Measurements from ENCODE around the gene CACNA2D4.

- TF ChIP-seq CTCF (IDR thresholded peaks at IDR 0.05) = no peak
- TF ChIP-seq POLR2AphosphoS5 (IDR thresholded peaks at IDR 0.05) = no peak
Observed at GRCh38 chr12:1916371-1917171, 1.9 kb downstream of the CACNA2D4 start.

Measured in gastroesophageal sphincter (tissue), 3 donors.